Esophagus (tissue), 2 donors: ENCODE measurements around the gene PHOX2A. TPM values are rescaled to one million over a fixed set of nuclear protein-coding genes. Genes with fewer than 3 reads are reported as not detected.
A peak's percentile ranks its signal among the peaks of the same experiment; 100 is the strongest.

Experiments
- H3K27ac ChIP-seq, 2 donors: one replicate each; pipeline ENCODE4 v1.5.1; 2013; ENCODE audit warnings: low read depth in 2 of 2, mild to moderate bottlenecking in 2 of 2, inconsistent platforms in 1 of 2, low read length in 1 of 2, moderate library complexity in 1 of 2
- H3K27me3 ChIP-seq, 2 donors: one replicate each; pipeline ENCODE4 v1.6.1; 2013; ENCODE audit warnings: low read length in 2 of 2, control low read depth in 1 of 2, mild to moderate bottlenecking in 1 of 2; ENCODE audit not compliant: insufficient read depth in 2 of 2, control insufficient read depth in 1 of 2
- H3K36me3 ChIP-seq, 2 donors: one replicate each; pipeline ENCODE4 v1.6.1; 2013; ENCODE audit warnings: low read length in 1 of 2; ENCODE audit not compliant: control insufficient read depth in 2 of 2, insufficient read depth in 2 of 2
- H3K4me1 ChIP-seq, 2 donors: one replicate each; pipeline ENCODE4 v1.6.1; 2013; ENCODE audit warnings: low read length in 1 of 2; ENCODE audit not compliant: control insufficient read depth in 2 of 2, insufficient read depth in 2 of 2
- H3K4me3 ChIP-seq, 2 donors: one replicate each; pipeline ENCODE4 v1.5.1; 2013; ENCODE audit warnings: low read length in 2 of 2, mild to moderate bottlenecking in 2 of 2, low read depth in 1 of 2, moderate library complexity in 1 of 2
- H3K9me3 ChIP-seq, 2 donors: one replicate each; pipeline ENCODE4 v1.6.1; 2013; ENCODE audit warnings: mild to moderate bottlenecking in 2 of 2, low read depth in 1 of 2, low read length in 1 of 2, moderate library complexity in 1 of 2; ENCODE audit not compliant: control insufficient read depth in 2 of 2, insufficient read depth in 1 of 2
- WGBS, 2 donors: extraction: QIAGEN DNeasy Blood & Tissue Kit; methylation state at CpG; one replicate each; pipeline ENCODE4 v1.1.7; 2013; 5-methylcytosine and 5-hydroxymethylcytosine counted together
- polyA plus RNA-seq, 2 donors: library from polyadenylated mRNA; stranded (reverse); fragments of 200-250 nt; gene quantifications; one replicate each; pipeline ENCODE4 v1.2.3, GENCODE V29; 2013
- donor health status: healthy with polysubstance abuse.
- donor health status: Bipolar disorder and iron deficiency.

The PHOX2A gene
- polyA plus RNA-seq, 2 donors = not detected

DNA sequence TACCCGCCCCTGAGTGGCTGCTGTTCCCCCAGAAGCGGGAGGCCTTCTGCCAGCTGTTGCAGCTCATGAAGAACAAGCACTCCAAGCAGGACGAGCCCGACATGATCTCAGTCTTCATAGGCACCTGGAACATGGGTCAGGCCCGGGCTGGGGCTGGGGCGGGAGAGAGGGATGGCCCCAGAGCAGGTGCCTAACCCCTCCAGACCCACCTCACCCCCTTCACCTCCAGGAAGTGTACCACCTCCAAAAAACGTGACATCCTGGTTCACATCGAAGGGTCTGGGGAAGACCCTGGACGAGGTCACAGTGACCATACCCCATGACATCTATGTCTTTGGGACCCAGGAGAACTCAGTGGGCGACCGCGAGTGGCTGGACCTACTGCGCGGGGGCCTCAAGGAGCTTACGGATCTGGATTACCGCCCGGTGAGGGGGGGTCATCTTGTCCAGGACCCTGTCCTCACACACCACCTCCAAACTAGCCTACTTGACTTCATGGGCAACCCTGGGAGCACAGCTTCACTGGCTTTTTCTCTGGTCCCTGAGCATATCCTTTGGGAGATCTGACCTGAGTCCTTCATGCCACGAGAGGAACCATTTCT, 13.1 kb downstream of the PHOX2A start:
- Histone ChIP-seq H3K36me3 (peaks cover 34 to 71% of the 10 kb centered on the region in 2 donors), H3K4me3 (no peak overlapping the region), H3K27me3 (no peaks in the 10 kb centered on the region), H3K9me3 (no peaks in the 10 kb centered on the region), H3K4me1 (no peaks in the 10 kb centered on the region), H3K27ac (no peak overlapping the region)
- 89 to 92% methylated on average over 18 of the region's 18 CpGs for WGBS, 2 donors

DNA sequence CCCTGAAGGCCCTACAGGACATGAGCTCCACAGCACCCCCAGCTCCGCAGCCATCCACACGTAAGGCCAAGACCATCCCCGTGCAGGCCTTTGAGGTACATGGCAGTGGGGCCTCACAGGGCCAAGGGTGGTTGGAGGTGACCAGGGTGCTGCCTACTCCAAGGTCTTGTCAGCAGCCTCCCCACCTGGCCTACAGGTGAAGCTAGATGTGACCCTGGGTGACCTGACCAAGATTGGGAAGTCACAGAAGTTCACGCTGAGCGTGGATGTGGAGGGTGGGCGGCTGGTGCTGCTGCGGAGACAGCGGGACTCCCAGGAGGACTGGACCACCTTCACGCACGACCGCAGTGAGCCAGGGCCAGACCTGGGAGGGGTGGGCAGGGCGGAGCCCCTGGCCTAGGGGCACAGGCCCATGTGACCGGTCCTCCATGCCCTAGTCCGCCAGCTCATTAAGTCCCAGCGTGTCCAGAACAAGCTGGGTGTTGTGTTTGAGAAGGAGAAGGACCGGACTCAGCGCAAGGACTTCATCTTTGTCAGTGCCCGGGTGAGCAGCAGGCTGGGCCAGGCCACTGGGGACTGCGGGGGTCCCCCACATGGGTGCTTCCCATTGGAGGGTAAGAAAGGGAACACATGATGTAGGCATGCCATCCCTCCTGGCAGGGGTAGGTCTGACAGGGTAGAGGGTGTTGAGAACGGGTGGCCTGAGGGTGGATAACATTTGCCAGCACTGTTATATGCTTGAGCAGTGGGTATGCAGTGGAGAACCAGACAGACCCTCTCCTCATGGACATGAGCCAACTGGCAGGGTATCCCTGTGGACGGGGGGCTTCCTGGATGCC, 13.8 kb downstream of the PHOX2A start:
- Histone ChIP-seq H3K27me3 (no peaks in the 10 kb centered on the region), H3K36me3 (peaks cover 29 to 67% of the 10 kb centered on the region in 2 donors), H3K4me1 (peaks cover 0 to 6% of the 10 kb centered on the region in 2 donors), H3K4me3 (no peak overlapping the region), H3K9me3 (no peaks in the 10 kb centered on the region), H3K27ac (peak overlapping the region in 1 of 2 donors; percentile 17)
- 91 to 94% methylated on average over 21 of the region's 21 CpGs for WGBS, 2 donors

DNA sequence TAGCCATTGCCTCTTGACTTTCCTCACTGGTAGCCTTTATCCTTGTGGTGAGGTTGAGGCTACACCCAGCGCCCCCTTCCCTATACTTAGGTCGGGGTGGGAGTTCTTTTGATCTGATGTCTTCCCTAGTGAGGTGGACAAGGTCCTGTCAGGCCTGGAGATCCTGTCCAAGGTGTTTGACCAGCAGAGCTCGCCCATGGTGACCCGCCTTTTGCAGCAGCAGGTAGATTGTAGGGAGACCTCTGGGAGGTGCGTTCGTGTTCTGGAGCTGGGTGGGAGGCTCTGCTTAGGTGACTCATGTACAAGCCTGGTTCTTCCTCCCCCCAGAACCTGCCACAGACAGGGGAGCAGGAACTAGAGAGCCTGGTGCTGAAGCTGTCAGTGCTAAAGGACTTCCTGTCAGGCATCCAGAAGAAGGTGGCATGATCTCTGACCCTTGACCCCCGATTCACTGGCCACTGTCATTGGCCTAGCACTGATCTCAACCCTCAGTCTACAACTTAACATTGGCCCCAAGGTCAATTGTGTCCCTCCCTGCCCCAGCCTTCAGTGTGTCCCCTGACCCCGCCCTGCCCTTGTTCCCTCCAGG, 14.5 kb downstream of the PHOX2A start:
- peaks cover 0 to 7% of the 10 kb centered on the region in 2 donors for H3K4me1 ChIP-seq
- H3K9me3 ChIP-seq = no peaks in the 10 kb centered on the region
- whole genome bisulfite sequencing, 2 donors = 93 to 94% methylated on average over 8 of the region's 8 CpGs
- H3K4me3 ChIP-seq = no peak overlapping the region
- peak overlapping the region in 1 of 2 donors; percentile 17 for H3K27ac ChIP-seq
- H3K36me3 ChIP-seq = peaks cover 26 to 60% of the 10 kb centered on the region in 2 donors
- H3K27me3 ChIP-seq = no peaks in the 10 kb centered on the region

GRCh38 chr11:72228844-72229231, 15.1 kb downstream of the PHOX2A start:
- peaks cover 0 to 7% of the 10 kb centered on the region in 2 donors for H3K4me1 ChIP-seq
- peaks cover 24 to 54% of the 10 kb centered on the region in 2 donors for H3K36me3 ChIP-seq
- no peaks in the 10 kb centered on the region for H3K9me3 ChIP-seq
- H3K4me3 ChIP-seq = no peak overlapping the region
- 77 to 84% methylated on average over 7 of the region's 7 CpGs for WGBS, 2 donors
- no peaks in the 10 kb centered on the region for H3K27me3 ChIP-seq
- H3K27ac ChIP-seq = no peak overlapping the region

DNA sequence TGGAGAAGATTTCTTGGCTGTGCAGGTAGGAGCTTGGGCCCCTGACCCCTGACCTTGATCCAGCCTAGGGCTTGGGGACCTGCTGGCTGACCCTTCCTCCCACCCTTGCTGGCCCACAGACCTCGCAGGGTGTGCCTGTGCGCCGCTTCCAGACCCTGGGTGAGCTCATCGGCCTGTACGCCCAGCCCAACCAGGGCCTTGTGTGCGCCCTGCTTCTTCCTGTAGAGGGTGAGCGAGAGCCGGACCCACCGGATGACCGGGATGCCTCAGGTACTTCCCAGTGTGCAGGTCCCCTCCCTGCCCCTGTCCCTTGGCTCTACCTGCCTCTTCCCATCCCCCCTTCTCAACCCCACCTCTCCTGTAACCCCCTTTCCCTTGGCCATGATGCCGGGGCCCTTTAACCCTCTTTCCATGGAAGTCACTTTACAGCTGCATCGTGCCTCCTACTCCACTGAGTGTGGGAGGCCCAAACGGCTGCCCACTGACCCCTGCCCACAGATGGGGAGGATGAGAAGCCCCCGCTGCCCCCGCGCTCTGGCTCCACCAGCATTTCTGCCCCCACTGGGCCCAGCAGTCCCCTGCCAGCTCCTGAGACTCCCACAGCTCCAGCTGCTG, 15.6 kb downstream of the PHOX2A start:
- 75 to 84% methylated on average over 14 to 16 of the region's 16 CpGs for WGBS, 2 donors
- H3K4me3 ChIP-seq = no peak overlapping the region
- no peak overlapping the region for H3K27ac ChIP-seq
- peaks cover 23 to 49% of the 10 kb centered on the region in 2 donors for H3K36me3 ChIP-seq
- no peaks in the 10 kb centered on the region for H3K9me3 ChIP-seq
- H3K27me3 ChIP-seq = no peaks in the 10 kb centered on the region
- H3K4me1 ChIP-seq = peaks cover 0 to 7% of the 10 kb centered on the region in 2 donors

DNA sequence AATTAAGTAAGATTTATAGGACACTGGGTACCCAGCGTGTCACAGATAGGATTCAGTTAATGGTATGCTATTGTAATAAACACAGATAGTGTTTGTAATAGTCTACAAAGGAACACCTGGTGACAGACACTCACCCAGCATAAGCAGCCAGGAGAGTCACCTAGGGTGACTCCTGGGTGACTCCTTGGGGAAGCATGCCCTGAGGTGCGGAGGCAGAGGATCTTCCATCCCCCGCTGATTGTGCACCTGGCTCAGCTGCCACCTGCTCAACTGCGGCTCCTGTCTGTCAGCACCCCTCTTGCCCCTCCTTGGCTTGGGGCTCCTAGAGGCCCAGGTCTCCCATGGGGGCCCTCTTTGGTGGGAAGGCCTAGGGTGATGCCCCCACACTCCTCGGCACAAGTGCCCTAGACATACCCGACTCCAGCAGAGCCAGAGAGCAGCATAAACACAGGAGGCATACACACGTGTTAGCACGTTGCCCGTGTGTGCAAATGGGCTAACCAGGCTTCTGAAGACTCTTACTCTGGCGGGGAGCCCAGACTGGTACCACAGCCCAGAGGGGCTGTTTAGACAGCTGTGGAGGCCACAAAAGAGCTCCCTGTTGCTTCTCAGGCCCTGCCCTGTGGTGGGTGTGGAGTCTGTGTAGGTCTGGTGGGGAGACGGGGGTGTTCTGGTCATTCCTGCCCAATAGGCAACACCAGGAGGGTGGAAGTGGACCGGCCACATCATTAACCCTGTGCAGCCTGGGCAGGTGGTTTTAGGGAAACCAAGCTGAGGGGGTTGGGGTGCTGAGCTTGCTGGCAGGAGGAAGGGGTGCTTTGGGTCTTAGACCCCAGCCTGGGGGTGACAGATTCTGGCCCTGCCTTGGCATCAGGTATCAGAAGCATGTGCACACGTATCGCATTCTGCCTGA, 16.4 kb downstream of the PHOX2A start:
- 67 to 79% methylated on average over 14 of the region's 14 CpGs for WGBS, 2 donors
- Histone ChIP-seq H3K9me3 (no peaks in the 10 kb centered on the region), H3K27ac (no peak overlapping the region), H3K4me1 (peaks cover 0 to 7% of the 10 kb centered on the region in 2 donors), H3K36me3 (peaks cover 19 to 42% of the 10 kb centered on the region in 2 donors), H3K4me3 (no peak overlapping the region), H3K27me3 (no peaks in the 10 kb centered on the region)

DNA sequence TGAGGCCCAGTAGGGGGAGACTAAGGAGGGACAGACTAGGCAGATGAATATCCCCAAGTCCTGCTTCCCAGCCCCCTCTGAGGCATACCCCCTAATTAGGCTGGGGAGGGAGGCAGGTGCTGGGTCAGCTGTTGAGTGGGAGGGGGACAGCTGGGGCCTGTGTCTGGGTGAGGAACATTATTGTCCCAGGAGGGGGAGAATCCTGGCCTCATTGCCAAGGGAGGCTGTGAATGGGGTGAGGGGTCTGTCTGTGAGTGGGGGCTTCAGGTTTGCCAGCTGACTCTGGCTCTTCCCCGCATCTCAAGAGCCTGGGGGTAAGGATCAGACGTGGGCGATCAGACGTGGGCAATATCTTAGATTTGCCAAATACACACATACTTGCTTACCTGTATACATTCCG, 17.3 kb downstream of the PHOX2A start:
- no peaks in the 10 kb centered on the region for H3K9me3 ChIP-seq
- peaks cover 0 to 7% of the 10 kb centered on the region in 2 donors for H3K4me1 ChIP-seq
- peak overlapping the region in 1 of 2 donors; percentile 20 for H3K27ac ChIP-seq
- peaks cover 12 to 34% of the 10 kb centered on the region in 2 donors for H3K36me3 ChIP-seq
- no peak overlapping the region for H3K4me3 ChIP-seq
- WGBS, 2 donors = 65 to 67% methylated on average over 5 of the region's 5 CpGs
- H3K27me3 ChIP-seq = no peaks in the 10 kb centered on the region

- peaks cover 6 to 22% of the 10 kb centered on the region in 2 donors for H3K36me3 ChIP-seq
- no peaks in the 10 kb centered on the region for H3K27me3 ChIP-seq
- H3K27ac ChIP-seq = peak overlapping the region in 1 of 2 donors; percentile 26
- 10 to 12% methylated on average over 11 of the region's 11 CpGs for WGBS, 2 donors
- H3K9me3 ChIP-seq = no peaks in the 10 kb centered on the region
- H3K4me3 ChIP-seq = peak overlapping the region; percentile 60 to 79
- peaks cover 0 to 7% of the 10 kb centered on the region in 2 donors for H3K4me1 ChIP-seq
Observed at GRCh38 chr11:72225411-72225951, 18.5 kb downstream of the PHOX2A start.
